Measurements from ENCODE around the gene TSHR. TPM values are rescaled to one million over a fixed set of nuclear protein-coding genes. Genes with fewer than 3 reads are reported as not detected.
"Not testable (repeated sequence)": the region's sequence is repeated elsewhere in the genome, so short reads cannot be mapped to it uniquely, and the experiment has no call there.

Gene TSHR
- not detected in 2 replicates for total RNA-seq (2014; rRNA removed; shearing (Covaris generic))
- polyA plus RNA-seq (2015; cell fraction: cytosol; rRNA removed) = 0.19 TPM in 1 of 2 replicates, not detected in the other
- not detected in 2 replicates for polyA plus RNA-seq (2015; cell fraction: nucleus; rRNA removed)

DNA sequence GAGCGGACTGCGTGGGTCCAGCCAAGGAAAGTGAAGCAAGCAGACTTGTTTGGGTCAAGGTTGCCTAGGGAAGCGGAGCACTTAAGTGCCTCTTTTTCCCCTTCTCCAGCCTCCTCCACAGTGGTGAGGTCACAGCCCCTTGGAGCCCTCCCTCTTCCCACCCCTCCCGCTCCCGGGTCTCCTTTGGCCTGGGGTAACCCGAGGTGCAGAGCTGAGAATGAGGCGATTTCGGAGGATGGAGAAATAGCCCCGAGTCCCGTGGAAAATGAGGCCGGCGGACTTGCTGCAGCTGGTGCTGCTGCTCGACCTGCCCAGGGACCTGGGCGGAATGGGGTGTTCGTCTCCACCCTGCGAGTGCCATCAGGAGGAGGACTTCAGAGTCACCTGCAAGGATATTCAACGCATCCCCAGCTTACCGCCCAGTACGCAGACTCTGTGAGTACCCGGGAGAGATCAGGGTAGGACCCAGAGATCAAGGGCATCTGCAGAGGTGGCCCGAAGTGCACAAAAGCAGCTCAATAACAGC is at the start of gene TSHR:
TSS of gene TSHR (plus strand) at position 206 of the 526 bp plus-strand sequence. CDS start at position 266, 60 bp downstream.
- in situ Hi-C loops (cut with HindIII; ENCODE audit: low pct_unique_long_range_greater_than_20kb, low sequenced_read_pairs) = no loop called here
- no peak for DNase-seq (ENCODE audit: low read depth, low spot score)

DNA sequence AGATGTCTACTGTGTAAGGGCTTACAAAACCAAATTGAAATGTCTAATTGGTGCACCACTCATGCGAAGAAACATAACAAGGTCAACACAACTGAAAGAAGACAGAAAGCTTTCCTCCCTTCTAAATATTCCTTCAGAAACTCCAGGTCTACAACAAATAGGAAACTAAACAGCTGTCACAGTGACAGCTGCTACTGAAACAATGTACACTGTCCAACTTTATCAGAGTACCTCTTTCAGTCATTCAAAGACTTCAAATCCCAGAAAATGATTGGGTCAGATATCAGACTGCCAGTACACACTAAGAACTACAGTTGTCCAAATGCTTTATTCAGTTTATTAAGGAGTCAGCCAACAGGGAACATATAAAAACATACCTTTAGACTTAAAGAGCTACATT is 49.1 kb upstream of the TSHR start:
- in situ Hi-C loops (cut with HindIII; ENCODE audit: low pct_unique_long_range_greater_than_20kb, low sequenced_read_pairs) = no loop called here
- no peak for DNase-seq (ENCODE audit: low read depth, low spot score)

DNA sequence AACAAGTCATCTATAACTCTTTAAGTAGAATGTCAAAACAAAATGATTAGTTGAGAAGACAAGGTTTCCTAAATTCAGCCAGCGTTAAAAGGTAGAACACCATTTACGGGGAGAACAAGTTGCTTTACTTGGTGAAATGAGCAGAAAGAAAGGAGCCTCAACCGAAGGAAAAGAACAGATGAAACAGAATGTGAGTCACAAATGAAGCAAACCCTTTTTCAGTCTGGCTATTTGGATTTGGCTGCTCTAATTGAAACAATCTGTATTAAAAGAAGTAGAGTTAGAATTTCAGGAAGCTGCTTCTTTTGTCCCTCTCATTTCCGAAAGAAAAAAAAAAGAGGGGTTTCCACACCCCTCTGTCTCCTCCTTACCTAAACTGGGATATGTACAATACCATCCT is 48.5 kb upstream of the TSHR start:
- DNase-seq (ENCODE audit: low read depth, low spot score) = no peak
- in situ Hi-C loops (cut with HindIII; ENCODE audit: low pct_unique_long_range_greater_than_20kb, low sequenced_read_pairs) = no loop called here

DNA sequence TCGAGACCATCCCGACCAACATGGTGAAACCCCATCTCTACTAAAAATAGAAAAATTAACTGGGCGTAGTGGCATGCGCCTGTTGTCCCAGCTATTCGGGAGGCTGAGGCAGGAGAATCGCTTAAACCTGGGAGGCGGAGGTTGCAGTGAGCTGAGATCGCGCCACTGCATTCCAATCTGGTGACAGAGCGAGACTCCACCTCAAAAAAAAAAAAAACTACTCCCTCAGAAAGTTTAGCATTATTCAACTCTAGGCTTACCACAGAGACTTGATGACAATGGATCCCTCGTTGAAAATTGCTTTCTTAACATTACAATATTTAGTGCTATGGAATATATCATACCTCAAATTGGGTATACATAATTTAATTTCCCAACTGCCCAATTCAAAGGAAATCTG is 43.4 kb upstream of the TSHR start:
- DNase-seq (ENCODE audit: low read depth, low spot score); in situ Hi-C loops (cut with HindIII; ENCODE audit: low pct_unique_long_range_greater_than_20kb, low sequenced_read_pairs): not testable (repeated sequence)

DNA sequence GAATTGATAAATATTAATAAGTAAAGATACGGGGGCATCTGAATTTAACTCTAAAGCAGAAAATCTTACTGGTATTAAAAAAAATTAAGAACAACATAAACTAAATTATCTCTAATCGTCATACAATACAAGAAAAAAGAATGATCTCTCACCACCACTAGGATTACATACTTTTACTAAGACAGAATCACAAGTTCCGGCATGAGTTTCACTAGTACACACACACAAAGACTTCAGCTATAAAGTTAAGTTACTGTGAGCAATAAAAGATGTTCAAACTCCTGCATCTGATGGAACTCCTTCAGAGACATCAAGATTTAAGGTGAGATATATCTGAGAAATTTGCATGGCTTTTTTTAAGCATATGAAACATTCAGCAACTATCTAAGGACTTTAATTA is 35.8 kb upstream of the TSHR start:
- DNase-seq (ENCODE audit: low read depth, low spot score) = no peak
- in situ Hi-C loops (cut with HindIII; ENCODE audit: low pct_unique_long_range_greater_than_20kb, low sequenced_read_pairs) = no loop called here

DNA sequence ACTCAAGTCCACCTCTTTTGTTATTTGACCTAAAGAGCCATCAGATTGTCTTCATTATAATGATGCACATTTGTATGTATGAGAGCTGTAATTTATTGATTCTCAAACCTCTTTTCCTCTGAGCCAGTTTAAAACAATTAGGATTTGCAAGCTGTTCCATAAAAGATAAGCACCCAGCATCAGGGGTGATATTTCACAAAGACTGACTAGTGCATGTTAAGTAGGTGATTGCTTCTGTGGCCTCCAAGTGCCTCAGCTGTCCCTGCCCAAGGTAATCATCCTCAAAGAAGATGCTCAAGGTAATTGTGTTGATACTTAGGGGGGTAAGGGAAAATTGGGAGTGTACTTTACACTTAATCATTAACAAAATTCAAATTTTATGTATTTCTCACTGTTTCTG is 32.1 kb upstream of the TSHR start:
- in situ Hi-C loops (cut with HindIII; ENCODE audit: low pct_unique_long_range_greater_than_20kb, low sequenced_read_pairs) = no loop called here
- DNase-seq (ENCODE audit: low read depth, low spot score) = no peak

DNA sequence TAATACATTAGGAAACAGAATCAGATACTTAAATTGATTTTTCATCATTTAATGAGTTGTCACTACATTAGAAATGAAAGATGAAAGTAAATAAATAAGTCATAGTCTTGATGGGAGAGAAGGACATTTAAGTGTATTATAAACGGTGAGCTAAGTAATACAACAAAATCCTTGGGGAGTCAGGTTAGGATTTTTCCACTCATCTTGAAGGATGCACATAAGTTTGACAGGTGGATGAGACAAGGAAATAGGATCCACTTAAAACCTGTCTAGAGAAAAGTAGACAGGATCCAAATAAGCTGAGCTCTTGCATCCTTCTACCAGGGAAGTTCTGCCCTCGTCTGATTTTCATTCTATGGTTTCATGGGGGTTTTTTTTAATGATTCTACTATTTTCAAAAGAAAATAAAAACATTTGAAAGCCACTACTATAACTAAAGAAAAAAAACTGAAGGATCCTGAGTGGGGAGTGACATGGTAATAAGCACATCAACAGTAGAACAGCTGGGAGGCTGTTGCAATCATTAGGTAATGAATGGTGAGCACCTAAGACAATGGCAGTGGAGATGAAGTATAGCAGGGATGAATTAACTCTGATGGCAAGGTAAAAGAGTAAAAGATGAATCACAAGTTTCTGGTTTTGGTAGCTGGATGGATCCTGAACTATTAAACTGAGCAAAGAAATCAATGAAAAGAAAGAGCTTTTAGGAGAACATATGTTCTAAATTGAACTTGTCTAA is 30.9 kb upstream of the TSHR start:
- DNase-seq (ENCODE audit: low read depth, low spot score) = no peak
- in situ Hi-C loops (cut with HindIII; ENCODE audit: low pct_unique_long_range_greater_than_20kb, low sequenced_read_pairs) = no loop called here

DNA sequence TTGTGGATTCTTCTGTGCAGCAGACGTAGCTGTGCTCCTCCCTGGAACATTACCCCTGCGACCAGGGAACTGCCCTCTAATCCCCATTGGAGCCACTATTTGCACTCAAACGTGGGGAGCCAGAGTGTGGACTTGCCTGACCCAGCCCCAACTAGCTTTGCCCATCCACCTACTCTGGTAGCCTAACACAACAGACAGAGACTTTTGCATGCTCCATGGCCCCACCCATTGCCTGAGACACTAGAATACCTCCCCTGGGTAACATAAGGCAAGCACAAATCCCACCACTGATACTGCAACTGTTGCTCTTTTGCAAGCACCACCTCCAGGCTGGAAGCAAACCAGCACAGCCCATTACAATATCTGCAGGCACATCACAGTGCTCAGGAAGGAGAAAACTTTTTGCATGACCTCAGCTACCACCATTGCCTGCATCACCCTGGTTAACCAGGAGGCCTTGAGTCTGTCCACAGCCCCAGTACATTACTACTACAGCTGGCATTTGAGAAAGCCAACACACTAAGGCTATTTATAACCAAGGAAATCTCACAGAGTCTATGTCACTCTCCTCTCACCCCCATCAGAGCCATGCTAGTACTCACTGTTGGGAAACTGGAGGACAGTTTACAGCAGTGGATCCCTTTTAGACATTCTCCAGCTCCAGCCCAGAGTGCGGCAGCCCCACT is 28.9 kb upstream of the TSHR start:
- no peak for DNase-seq (ENCODE audit: low read depth, low spot score)
- in situ Hi-C loops (cut with HindIII; ENCODE audit: low pct_unique_long_range_greater_than_20kb, low sequenced_read_pairs) = no loop called here

DNA sequence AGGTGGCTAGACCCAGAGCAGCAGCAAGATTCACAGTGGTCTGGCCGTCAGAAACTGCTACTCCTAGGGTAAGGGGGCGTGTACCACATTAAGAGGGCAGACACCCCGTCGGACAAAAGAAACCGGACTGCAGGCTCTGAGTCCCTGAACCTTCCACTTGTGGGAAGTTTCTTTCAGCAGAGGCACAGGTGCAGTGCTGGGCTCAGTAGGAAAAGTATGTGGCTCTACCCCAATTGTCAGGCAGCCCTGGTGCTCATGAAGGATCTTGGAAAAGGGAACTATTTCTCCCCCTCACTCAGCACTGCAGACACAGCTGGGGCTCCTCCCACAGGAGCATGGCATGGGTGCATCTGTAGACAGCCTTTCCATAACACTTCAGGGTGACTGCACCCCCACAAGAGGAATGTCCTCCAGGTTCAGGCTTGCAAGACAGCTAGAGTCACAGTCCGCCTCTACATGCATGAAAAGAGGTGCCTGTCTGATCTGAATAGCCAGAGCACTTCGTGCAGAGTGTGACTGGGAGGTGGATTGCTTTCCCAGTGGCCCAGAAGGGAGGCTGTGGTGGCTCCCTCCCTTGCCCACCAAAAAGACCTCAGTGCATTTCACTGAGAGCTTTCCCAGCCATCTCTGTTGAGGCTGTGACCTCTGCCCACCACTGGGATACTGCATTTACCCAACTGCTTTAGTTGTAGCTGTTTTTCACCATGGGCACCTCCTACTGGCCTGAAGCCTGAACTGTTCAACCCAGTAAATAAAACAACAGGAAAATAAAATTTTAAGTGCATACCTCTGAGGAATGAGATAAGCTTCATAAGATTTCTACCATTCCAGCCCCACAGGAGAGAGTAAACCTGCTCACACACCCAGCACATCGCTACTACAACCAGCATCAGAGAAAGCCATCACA is 28.1 kb upstream of the TSHR start:
- peak; percentile 50 for DNase-seq (ENCODE audit: low read depth, low spot score)
- in situ Hi-C loops (cut with HindIII; ENCODE audit: low pct_unique_long_range_greater_than_20kb, low sequenced_read_pairs) = no loop called here

DNA sequence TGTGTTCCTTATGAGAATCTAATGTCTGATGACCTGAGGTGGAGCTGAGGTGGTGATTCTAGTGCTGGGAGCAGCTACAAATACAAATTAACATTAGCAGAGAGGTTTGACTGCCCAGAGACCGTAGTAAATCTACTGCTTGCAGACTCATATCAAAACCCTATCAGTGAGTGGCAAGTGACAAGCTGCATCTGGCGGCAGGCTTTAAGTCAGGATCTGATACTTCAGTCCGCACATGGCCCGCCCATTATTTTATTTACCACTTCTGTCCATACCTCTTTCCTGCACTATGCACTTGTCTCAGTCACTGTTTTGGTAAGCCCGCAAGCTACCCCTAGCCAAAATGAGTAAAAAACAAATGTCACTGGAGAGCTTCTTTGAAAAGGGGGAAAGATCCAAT is 25.3 kb upstream of the TSHR start:
- in situ Hi-C loops (cut with HindIII; ENCODE audit: low pct_unique_long_range_greater_than_20kb, low sequenced_read_pairs) = no loop called here
- no peak for DNase-seq (ENCODE audit: low read depth, low spot score)

DNA sequence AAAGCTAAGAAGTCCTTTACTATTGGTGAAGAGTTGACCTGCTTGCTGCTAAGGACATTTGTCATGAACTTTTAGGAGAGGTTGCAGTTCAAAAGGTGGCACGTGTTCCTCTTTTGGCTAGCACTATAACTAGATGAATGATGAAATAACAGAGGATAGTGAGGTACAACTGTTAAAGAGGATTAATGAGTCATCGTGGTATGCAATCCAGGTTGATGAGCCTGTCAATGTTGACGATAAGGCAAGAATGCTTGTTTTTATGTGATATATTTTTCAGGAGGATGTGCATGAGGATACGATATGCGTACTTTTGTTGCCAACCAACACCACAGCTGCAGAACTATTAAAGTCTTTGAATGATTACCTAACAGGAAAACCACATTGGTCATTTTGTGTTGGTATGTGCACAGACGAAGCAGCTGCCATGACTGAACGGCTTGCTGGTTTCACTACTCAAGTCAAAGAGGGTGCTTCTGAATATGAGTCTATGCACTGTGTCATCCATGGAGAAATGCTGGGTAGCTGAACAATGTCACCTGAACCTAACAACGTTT is 24.5 kb upstream of the TSHR start:
- no peak for DNase-seq (ENCODE audit: low read depth, low spot score)
- in situ Hi-C loops (cut with HindIII; ENCODE audit: low pct_unique_long_range_greater_than_20kb, low sequenced_read_pairs) = no loop called here

DNA sequence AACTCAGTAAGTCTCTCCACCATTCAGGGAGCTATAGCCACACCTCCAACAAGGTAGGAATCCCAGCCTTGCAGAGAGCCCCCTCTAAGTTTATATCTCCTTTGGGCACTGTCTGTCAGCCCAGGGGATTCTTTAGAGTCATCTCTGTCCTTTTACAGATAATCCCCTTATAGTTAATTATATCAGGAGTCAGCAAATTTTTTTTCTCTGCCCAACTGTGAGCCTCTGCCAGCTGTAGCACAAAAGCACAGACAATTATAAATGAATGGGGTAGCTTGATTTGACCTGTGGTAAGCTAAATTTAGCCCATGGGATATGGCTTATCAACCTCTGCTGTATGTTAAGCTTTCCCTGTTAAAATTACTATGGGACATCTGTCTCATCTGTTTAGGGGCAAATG is 22.1 kb upstream of the TSHR start:
- no peak for DNase-seq (ENCODE audit: low read depth, low spot score)
- in situ Hi-C loops (cut with HindIII; ENCODE audit: low pct_unique_long_range_greater_than_20kb, low sequenced_read_pairs) = no loop called here

DNA sequence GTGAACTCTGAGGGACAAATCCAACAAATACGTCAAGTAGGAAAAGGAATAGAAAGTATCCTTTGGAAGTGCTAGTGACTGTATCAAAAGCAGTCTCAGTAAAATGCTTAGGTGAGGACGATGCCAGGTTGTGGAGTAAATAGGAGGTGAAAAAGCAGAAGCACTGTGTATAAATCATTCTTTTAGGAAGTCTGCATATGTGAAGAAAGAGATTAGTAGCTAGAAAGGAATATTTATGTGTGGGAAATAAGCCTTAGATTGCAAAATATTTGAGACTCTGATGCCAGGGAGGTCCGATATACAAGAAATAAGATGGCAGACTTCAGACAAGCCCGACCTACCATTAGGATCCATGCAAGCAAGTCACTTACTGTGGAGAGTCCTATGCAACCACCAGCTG is 21.7 kb upstream of the TSHR start:
- no peak for DNase-seq (ENCODE audit: low read depth, low spot score)
- in situ Hi-C loops (cut with HindIII; ENCODE audit: low pct_unique_long_range_greater_than_20kb, low sequenced_read_pairs) = no loop called here

DNA sequence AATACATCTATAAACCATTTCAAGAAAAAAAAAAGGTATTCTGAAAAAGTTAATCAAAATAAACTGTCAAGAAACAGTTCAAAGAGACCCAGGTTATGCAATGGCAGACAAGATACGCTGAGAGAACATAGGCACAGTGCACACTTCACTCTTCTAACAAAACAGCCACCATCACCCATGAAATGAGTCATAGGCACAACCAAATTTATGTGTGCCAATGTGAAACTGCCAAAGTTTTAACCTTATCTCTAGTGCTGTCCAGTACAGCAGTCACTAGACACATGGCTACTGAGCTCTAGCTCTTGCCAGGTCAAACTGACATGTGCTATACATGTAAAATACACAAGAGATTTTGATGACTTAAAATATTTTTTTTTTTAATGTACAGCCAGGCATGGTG is 15.3 kb upstream of the TSHR start:
- in situ Hi-C loops (cut with HindIII; ENCODE audit: low pct_unique_long_range_greater_than_20kb, low sequenced_read_pairs) = no loop called here
- no peak for DNase-seq (ENCODE audit: low read depth, low spot score)

DNA sequence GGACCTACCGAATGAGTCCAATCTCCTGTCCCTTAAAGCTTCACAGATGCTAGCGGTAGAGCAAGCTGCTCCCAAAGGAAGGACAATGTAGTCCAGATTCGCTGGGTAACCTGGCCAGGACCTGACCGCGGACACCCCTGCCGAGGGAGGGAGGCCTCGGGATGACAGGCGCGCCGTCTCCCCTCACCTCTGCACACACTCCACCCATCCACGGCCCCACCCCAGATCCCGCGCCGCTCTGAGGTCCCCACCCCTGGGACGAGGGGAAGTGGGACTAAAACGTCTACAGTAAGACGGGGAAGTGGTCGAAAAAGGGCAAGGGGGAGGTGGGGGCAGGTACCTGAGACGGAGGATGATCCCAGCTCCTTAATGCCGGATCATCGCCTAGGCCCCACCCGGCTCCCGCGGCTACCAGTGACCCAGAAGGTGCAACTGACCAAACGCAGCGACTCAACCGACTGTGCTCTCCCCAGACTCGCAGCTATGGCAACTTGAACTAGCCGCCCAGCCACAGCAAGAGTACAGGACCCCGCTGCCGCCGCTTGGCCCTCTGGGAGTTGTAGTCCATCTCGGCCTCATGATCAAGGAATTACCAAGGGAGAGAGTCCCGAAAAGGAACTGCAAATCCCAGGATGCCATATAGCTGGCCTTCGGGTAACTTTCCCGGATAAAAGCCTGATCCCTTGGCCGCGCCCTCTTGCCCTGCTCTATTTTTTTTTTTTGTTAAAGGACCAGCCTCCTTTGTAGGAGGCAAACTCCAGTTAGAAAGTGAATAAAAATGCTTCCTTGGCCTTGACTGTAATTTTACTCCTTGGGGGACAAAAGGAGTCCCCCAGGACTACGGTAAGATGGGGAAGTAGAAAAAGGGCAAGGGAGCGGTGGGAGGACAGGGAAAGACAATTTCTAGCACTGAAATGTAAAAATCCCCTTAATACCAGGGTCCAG is 13.9 kb upstream of the TSHR start, which contains the start of gene CEP128:
TSS of gene CEP128 (minus strand) at position 498 of the 945 bp plus-strand sequence.
- DNase-seq (ENCODE audit: low read depth, low spot score) = peak; percentile 98
- in situ Hi-C loops (cut with HindIII; ENCODE audit: low pct_unique_long_range_greater_than_20kb, low sequenced_read_pairs) = no loop called here

DNA sequence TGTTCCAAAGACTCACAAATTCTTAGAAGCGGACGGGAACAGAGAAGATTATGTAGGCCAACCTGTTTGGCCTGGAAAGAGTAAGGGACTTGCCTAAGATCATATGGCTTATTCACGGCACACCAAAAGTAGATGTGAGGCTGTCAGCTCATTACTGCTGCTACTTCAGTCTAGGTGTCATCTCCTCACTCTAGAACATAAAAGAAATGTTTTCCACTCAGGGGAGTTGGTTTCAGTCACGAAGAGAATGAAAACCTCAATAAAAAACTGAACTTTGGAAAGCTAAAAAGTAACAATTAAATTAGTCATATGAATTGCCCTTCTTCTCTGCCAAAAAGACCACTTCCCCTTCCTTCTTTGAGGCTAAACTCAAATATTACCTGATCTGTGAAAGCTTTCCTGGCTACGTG is 13.2 kb upstream of the TSHR start:
- peak; percentile 2 for DNase-seq (ENCODE audit: low read depth, low spot score)
- in situ Hi-C loops (cut with HindIII; ENCODE audit: low pct_unique_long_range_greater_than_20kb, low sequenced_read_pairs) = no loop called here

Data from SK-MEL-5 (cell line).